Esophagus muscularis mucosa (tissue), 3 donors: ENCODE data around the gene SIVA1.

Experiments used
- CTCF ChIP-seq, 3 experiments: fragments of 200-600 bp in 2 of 3; fragments of 450-650 bp in 1 of 3; sonication (generic) in 2 of 3; IDR thresholded peaks; one replicate each; pipeline ENCODE4 v1.5.1; 2017 to 2019; ENCODE audit warnings: antibody characterized with exemption in 3 of 3, mild to moderate bottlenecking in 2 of 3, moderate library complexity in 1 of 3
- POLR2A ChIP-seq: fragments of 450-650 bp; IDR thresholded peaks from one replicate; pipeline ENCODE4 v1.6.1; 2017; ENCODE audit warnings: antibody characterized with exemption, moderate library complexity, mild to moderate bottlenecking, low read depth

GRCh38 chr14:104801520-104802393 lies 48.8 kb downstream of the SIVA1 start:
- TF ChIP-seq POLR2A (no peak), CTCF (IDR thresholded peaks at IDR 0.05) (no peak)
